ENCODE data around the gene CALML6. TPM values are rescaled to one million over a fixed set of nuclear protein-coding genes. Genes with fewer than 3 reads are reported as not detected.

Gene CALML6
- total and polyA plus RNA-seq, 10 donors = 0.34 to 3.0 (median 0.69) TPM; not detected in 2

DNA sequence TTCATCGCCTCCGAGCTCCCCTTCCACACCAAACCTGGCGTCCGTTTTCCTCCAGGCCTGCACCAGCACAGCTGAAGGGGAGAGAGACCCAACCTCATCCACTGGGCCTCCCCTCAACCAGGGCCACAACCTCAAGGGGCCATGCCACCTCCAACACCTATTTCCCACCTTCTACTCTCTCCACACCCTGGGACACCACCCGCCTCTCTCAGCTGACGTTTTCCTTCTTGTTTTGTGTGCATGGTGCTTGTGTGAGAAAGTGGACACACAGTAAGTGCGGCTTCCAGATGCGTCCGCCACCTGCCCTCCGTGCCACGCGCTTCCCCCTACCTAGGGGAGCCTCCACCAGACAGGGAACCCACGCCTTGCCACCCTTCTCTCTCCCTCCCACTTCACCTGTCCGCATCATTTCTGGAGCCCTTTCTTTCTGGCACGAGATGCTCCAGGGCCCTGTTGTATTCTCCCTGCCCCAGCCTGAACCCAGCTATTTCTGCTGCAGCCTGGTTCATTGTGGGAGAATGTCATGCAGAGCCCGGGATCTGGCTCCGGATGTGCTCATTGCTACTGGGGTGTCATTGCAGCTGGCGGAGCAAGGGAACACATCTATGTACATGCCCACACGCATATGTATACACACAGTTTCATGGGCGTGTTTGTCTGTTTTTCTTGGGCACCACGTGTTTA lies 22.8 kb upstream of the CALML6 start:
- WGBS, 5 donors = 31 to 60% (median 40%) methylated on average over 21 of the region's 21 CpGs
- Histone ChIP-seq H3K27me3 (replicated peaks in 1 of 7) (peaks cover 0 to 7% (median 0%) of the 10 kb centered on the region in 7 donors), H3K4me1 (peaks cover 43 to 84% (median 67%) of the 10 kb centered on the region in 6 donors), H3K9me3 (no peaks in the 10 kb centered on the region), H3K4me3 (peak overlapping the region; percentile 72 to 99 (median 96)), H3K36me3 (no peaks in the 10 kb centered on the region), H3K27ac (peak overlapping the region; percentile 90 to 99 (median 96))
- intact Hi-C loops (cut with DNase I; ENCODE audit: low total_unique reads) = loop anchor here (10.0 kb wide), 1 partner anchor 107 kb away; no protein-coding TSS in a partner anchor
- peak; percentile 82 for DNase-seq
- TF ChIP-seq, protein P1, sequence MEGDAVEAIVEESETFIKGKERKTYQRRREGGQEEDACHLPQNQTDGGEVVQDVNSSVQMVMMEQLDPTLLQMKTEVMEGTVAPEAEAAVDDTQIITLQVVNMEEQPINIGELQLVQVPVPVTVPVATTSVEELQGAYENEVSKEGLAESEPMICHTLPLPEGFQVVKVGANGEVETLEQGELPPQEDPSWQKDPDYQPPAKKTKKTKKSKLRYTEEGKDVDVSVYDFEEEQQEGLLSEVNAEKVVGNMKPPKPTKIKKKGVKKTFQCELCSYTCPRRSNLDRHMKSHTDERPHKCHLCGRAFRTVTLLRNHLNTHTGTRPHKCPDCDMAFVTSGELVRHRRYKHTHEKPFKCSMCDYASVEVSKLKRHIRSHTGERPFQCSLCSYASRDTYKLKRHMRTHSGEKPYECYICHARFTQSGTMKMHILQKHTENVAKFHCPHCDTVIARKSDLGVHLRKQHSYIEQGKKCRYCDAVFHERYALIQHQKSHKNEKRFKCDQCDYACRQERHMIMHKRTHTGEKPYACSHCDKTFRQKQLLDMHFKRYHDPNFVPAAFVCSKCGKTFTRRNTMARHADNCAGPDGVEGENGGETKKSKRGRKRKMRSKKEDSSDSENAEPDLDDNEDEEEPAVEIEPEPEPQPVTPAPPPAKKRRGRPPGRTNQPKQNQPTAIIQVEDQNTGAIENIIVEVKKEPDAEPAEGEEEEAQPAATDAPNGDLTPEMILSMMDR (IDR thresholded peaks at IDR 0.05 in 8 of 11, conservative IDR thresholded peaks at IDR 0.05 in 3 of 11) = no peak
- TF ChIP-seq POLR2AphosphoS5 (IDR thresholded peaks at IDR 0.05) = no peak
- TF ChIP-seq POLR2A (IDR thresholded peaks at IDR 0.05) = no peak

DNA sequence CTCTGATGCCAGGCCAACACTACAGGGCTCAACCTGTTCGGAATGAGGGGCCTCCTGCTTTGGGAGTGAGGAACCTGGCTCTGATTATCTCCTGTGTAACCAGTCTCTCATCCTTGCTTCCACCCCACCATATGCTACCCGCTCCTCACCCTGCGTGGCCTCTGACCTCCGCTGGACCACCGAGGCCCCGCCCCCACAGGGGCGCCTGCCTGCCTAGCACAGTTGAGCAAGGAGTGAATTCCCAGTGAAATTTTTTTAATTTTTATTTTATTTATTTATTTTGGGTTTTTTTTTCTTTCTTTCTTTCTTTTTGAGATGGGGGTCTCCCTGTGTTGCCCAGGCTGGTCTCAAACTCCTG lies 22.3 kb upstream of the CALML6 start:
- H3K9me3 ChIP-seq = no peaks in the 10 kb centered on the region
- H3K27ac ChIP-seq = peak overlapping the region in 4 of 8 donors; percentile 95 to 99 (median 98)
- H3K4me1 ChIP-seq = peaks cover 38 to 84% (median 62%) of the 10 kb centered on the region in 6 donors
- H3K36me3 ChIP-seq = no peaks in the 10 kb centered on the region
- H3K27me3 ChIP-seq (replicated peaks in 1 of 7) = peaks cover 0 to 10% (median 0%) of the 10 kb centered on the region in 7 donors
- intact Hi-C loops (cut with DNase I; ENCODE audit: low total_unique reads) = loop anchor here (10.0 kb wide), 1 partner anchor 108 kb away; no protein-coding TSS in a partner anchor
- peak; percentile 80 for DNase-seq
- WGBS, 5 donors = 84 to 87% (median 84%) methylated on average over 7 of the region's 7 CpGs
- TF ChIP-seq POLR2A (IDR thresholded peaks at IDR 0.05) (no peak), POLR2AphosphoS5 (IDR thresholded peaks at IDR 0.05) (no peak)
- TF ChIP-seq, protein P1 (IDR thresholded peaks at IDR 0.05 in 8 of 11, conservative IDR thresholded peaks at IDR 0.05 in 3 of 11) = no peak
- H3K4me3 ChIP-seq = peak overlapping the region in 2 of 8 donors; percentile 96 to 98

DNA sequence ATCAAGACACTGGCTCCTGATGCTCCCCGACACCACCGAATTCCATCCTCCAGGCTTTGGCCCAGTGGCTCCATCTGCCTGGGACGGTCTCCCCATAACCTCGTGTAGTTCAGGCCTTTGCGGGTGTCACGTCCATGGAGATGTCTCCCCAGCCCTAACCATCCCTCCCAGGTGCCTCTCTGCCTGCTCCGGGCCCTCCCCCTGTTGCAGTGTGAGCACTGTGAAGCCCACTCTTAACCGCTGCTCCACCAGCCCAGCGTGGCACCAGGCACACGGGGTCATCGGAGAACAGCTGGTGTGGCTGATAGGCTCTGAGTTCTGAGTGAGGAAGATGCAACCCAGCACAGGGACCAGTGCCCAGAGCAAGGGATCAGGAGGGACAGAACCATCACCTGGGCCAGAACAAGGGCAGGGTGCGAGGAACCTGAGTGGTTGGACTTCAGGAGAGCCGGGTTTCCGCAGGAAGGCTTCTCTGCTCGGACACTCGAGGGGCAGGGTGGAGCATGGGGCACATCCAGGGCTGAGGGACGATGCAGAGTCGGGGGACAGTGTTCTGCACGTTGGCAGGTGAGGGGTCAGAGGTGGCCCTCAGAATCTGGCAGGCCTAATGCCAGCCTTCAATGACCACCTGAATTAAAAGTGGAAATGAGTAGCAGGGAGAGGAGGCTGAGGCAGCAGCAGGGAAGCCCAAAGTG lies 21.6 kb upstream of the CALML6 start:
- Histone ChIP-seq H3K27ac (peak overlapping the region in 1 of 8 donors; percentile 56), H3K27me3 (replicated peaks in 1 of 7) (peaks cover 0 to 10% (median 0%) of the 10 kb centered on the region in 7 donors), H3K36me3 (no peaks in the 10 kb centered on the region), H3K9me3 (no peaks in the 10 kb centered on the region), H3K4me1 (peaks cover 31 to 80% (median 55%) of the 10 kb centered on the region in 6 donors), H3K4me3 (no peak overlapping the region)
- intact Hi-C loops (cut with DNase I; ENCODE audit: low total_unique reads) = loop anchor here (10.0 kb wide), 1 partner anchor 109 kb away; no protein-coding TSS in a partner anchor
- DNase-seq = peak; percentile 75
- WGBS, 5 donors = 90 to 94% (median 92%) methylated on average over 19 of the region's 19 CpGs
- no peak for TF ChIP-seq POLR2A (IDR thresholded peaks at IDR 0.05)
- TF ChIP-seq, protein P1 (IDR thresholded peaks at IDR 0.05 in 8 of 11, conservative IDR thresholded peaks at IDR 0.05 in 3 of 11) = no peak
- no peak for TF ChIP-seq POLR2AphosphoS5 (IDR thresholded peaks at IDR 0.05)

DNA sequence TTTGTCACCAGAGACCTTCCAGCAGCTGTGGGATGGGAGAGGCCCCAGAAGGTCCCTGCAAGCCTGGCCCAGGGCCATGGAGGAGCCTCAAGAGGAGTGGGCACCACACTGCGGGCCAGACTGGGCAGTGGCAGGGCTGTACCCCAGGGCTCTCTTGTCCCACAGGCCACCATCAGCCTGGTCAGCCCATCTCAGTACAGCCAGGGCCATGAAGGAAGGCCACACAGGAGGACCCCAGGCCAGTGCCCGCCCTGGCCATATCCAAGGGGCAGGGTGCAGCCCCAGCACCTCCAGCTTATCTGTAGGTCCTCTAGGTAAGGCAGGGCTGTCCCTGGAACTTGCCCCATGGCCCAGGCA lies 21.1 kb upstream of the CALML6 start:
- intact Hi-C loops (cut with DNase I; ENCODE audit: low total_unique reads) = loop anchor here (10.0 kb wide), 1 partner anchor 109 kb away; no protein-coding TSS in a partner anchor
- peak; percentile 78 for DNase-seq

More for the DNA sequence above, 21.1 kb upstream of the CALML6 start:
- Histone ChIP-seq H3K36me3 (no peaks in the 10 kb centered on the region), H3K4me1 (peaks cover 26 to 77% (median 50%) of the 10 kb centered on the region in 6 donors), H3K9me3 (no peaks in the 10 kb centered on the region), H3K27me3 (replicated peaks in 1 of 7) (peaks cover 0 to 10% (median 0%) of the 10 kb centered on the region in 7 donors), H3K27ac (peak overlapping the region in 5 of 8 donors; percentile 20 to 56 (median 32)), H3K4me3 (no peak overlapping the region)
- 94 to 100% (median 100%) methylated on average over 2 of the region's 2 CpGs for WGBS, 5 donors
- TF ChIP-seq POLR2A (IDR thresholded peaks at IDR 0.05) (no peak), POLR2AphosphoS5 (IDR thresholded peaks at IDR 0.05) (no peak)
- TF ChIP-seq, protein P1 (IDR thresholded peaks at IDR 0.05 in 8 of 11, conservative IDR thresholded peaks at IDR 0.05 in 3 of 11) = no peak

All from spleen (tissue), 11 donors.